Activated naive CD4-positive, alpha-beta T cell (primary cell): ENCODE results near the gene PTBP3.

Experiments used
- DNase-seq, 4 experiments: peaks; one replicate each; lab custom pipeline; 2025; lab: John Stamatoyannopoulos, UW

PTBP3 gene

GRCh38 chr9:112360047-112360804, 26.8 kb upstream of the PTBP3 start:
- no peak for DNase-seq

GRCh38 chr9:112355427-112355897, 22.0 kb upstream of the PTBP3 start:
- no peak for DNase-seq

GRCh38 chr9:112354081-112354743, 20.8 kb upstream of the PTBP3 start:
- no peak for DNase-seq

DNA sequence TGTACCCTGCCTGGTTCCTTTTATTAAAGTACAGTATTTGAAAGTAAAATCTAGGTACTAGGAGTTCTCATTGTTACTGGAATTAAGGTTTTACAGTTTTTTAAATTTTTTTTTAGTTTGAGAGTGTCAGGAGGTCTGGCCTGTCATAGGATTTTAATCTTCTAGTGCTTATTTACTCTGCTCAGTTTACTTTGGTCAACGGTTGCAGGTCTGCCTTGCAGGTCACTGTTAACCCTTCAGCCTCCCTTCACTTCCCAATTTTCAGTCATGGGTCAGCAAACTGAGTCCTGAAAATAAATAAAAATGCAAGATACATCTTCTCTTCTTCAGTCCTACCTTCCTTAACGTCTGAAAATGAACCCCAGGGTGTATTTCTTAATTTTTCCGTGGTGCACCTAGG, 18.8 kb upstream of the PTBP3 start:
- no peak for DNase-seq

DNA sequence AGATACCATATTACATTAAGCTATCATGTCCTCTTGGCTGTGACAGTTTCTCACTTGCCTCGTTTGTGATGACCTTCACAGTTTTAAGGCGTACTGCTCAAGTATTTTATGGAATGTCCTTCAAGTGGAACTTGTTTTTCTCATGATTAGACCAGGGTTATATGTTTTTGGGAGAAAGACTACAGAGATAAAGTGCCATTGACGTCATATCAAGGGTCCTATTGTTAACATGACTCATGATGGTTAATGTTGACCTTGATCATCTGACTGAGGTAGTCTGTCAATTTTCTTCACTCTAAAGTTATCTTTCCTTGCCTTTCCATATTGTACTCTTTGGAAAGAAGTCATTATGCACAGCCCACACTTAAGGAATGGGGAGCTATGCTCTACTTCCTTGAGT, 17.8 kb upstream of the PTBP3 start:
- DNase-seq, result no peak

GRCh38 chr9:112349008-112349333, 15.6 kb upstream of the PTBP3 start:
- no peak for DNase-seq

- peak; percentile 19 to 60 (median 37) for DNase-seq
These were observed 15.0 kb upstream of the PTBP3 start for GRCh38 chr9:112348257-112349007.

GRCh38 chr9:112341730-112342129, 8.3 kb upstream of the PTBP3 start:
- no peak for DNase-seq

DNA sequence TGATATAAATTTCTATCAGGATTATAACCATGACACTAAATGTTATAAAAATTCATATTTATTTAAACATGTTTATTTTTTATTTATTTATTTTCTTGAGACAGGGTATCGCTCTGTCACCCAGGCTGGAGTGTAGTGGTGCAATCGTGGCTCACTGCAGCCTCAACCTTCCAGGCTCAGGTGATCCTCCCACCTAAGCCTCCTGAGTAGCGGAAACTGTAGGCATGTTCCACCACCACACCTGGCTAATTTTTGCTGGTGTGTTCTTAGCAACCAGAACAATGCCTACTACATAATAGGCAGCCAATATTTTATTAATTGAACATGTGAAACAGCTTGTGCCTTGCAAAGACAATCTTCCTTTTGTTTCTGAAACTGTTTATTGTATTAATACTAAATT, 6.5 kb upstream of the PTBP3 start:
- DNase-seq, result no peak

- no peak for DNase-seq
These were observed 5.1 kb upstream of the PTBP3 start for GRCh38 chr9:112338561-112338960.

GRCh38 chr9:112337547-112337946, 4.1 kb upstream of the PTBP3 start:
- DNase-seq, result no peak

GRCh38 chr9:112334432-112334841, 1.0 kb upstream of the PTBP3 start:
- DNase-seq, result peak in 1 of 4 experiments; percentile 27

GRCh38 chr9:112333639-112334431, 416 bp upstream of the PTBP3 start:
- DNase-seq, result peak; percentile 85 to 95 (median 91)

- no peak for DNase-seq
These were observed 794 bp downstream of the PTBP3 start for GRCh38 chr9:112332674-112332976.

DNA sequence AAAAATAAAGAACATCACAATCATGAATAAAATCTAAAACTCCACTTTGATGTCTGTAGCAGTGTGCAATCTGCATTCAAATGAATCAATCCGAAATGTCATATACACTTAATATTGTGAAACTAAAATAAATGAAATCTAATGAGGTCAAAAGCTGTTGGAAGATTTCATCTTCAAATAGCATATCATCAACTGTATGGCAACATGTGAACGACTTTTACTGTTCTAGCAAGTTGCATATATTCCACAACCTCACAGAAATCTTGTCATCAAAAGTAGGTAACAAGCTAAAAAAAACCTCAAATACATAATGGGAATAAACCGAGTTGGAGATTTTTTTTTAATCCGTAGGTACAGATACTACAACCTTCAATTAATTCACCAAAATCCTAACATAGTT, 1.2 kb downstream of the PTBP3 start:
- no peak for DNase-seq

- DNase-seq, result no peak
These were observed 1.8 kb downstream of the PTBP3 start for GRCh38 chr9:112331674-112331952.

- DNase-seq, result no peak
These were observed 4.9 kb downstream of the PTBP3 start for GRCh38 chr9:112328545-112328944.

DNA sequence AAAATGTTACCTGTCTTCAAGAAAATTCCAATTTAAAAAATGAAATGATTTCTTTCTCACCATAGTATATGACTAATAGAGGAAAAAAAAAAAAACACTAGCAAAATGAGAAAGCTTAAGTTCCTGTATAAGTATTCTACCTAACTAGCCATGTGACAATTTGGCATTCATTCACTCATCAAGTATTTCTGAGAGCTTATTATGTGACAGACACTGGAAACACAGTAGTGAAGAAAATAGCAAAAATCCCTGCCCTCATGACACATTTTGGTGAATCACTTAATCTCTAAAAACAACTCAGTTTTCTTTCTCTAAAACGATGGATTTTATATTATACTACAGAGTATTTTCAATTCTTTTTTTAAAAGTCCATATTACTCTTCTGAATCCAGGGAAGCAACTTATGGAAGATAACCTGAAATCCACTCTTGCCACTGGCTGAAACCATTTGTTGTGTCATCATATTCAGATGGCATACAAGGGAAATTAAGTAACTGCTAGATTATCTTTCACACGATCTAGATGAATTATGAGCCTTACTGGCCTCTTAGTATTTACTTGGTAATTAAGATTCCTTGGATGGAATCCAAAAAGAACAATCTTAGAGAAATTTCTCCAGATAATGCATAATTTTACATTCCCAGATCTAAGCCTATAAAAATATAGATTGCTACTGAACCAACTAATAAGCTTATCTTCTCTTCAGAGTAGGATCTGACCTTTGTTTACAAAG, 5.5 kb downstream of the PTBP3 start:
- DNase-seq, result no peak

DNA sequence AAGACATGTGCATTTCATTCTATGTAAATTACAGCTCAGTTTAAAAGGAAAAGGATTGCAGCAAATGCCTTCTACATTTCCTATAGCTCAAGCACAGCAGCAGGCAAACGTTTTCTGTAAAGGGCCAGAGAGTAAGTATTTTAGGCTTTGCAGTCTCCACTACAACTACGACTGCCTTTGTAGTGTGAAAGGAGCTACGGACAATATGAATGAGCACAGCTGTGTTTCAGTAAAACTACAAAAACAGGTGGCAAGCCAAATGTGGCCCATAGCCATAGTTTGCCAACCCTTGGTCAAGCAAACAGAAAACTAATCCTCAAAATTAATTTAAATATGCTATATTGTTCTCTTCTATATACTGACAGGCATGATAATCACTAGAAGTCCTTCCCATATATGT, 7.2 kb downstream of the PTBP3 start:
- no peak for DNase-seq

- no peak for DNase-seq
These were observed 7.8 kb downstream of the PTBP3 start for GRCh38 chr9:112325600-112325999.

GRCh38 chr9:112325127-112325526, 8.3 kb downstream of the PTBP3 start:
- no peak for DNase-seq

DNA sequence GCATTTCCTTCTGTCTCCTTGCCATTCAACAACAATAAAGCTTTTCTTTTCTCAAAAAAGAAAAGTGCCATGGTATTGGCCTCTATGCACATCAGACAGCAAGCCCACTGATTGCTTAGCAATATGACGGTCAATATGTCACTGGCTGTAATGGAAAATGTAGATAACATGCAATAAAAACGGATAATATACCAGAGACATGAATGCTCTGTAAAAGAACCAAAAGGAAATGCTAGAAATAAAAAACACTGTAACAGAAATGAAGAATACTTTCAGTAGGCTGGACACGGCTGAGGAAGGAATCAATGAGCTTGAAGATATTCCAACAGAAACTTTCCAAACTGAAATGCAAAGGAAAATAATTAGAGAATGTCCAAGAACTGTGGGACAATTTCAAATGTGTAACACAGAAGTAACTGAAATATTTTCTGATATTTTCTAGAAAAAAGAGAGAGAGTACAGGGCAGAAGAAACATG, 10.0 kb downstream of the PTBP3 start:
- DNase-seq, result no peak
